Thymus (tissue), 11 donors: Measurements from ENCODE around the gene TLE4. TPM values are rescaled to one million over a fixed set of nuclear protein-coding genes. Genes with fewer than 3 reads are reported as not detected.
A peak's percentile ranks its signal among the peaks of the same experiment; 100 is the strongest.

Experiments
- DNase-seq, 9 donors: peaks; one replicate each; pipeline ENCODE4 v3.0.0-alpha.2; 2013; ENCODE audit warnings: low spot score in 9 of 9, low read depth in 6 of 9, missing footprints in 1 of 9
- H3K27ac ChIP-seq, 2 donors: one replicate each; pipeline ENCODE4 v1.5.1; 2013; ENCODE audit warnings: control low read depth in 1 of 2, low read depth in 1 of 2, low read length in 1 of 2, mild to moderate bottlenecking in 1 of 2, moderate library complexity in 1 of 2
- H3K27me3 ChIP-seq, 2 donors: one replicate each; pipeline ENCODE4 v1.5.1; 2013; ENCODE audit warnings: low read length in 1 of 2; ENCODE audit not compliant: control insufficient read depth in 2 of 2, insufficient read depth in 1 of 2
- H3K36me3 ChIP-seq, 2 donors: one replicate each; pipeline ENCODE4 v1.5.1; 2013; ENCODE audit warnings: low read length in 1 of 2, mild to moderate bottlenecking in 1 of 2, moderate library complexity in 1 of 2; ENCODE audit not compliant: control insufficient read depth in 2 of 2, insufficient read depth in 2 of 2
- H3K4me1 ChIP-seq, 2 donors: one replicate each; pipeline ENCODE4 v1.5.1; 2013; ENCODE audit warnings: low read length in 2 of 2; ENCODE audit not compliant: control insufficient read depth in 2 of 2, insufficient read depth in 2 of 2
- H3K4me3 ChIP-seq, 2 donors: one replicate each; pipeline ENCODE4 v1.5.1; 2013; ENCODE audit warnings: low read length in 2 of 2, control low read depth in 1 of 2, mild to moderate bottlenecking in 1 of 2
- H3K9me3 ChIP-seq, 2 donors: one replicate each; pipeline ENCODE4 v1.5.1; 2013; ENCODE audit warnings: low read length in 1 of 2, mild to moderate bottlenecking in 1 of 2; ENCODE audit not compliant: control insufficient read depth in 2 of 2, insufficient read depth in 1 of 2
- WGBS: extraction: QIAGEN DNeasy Blood & Tissue Kit; methylation state at CpG from one replicate; pipeline ENCODE4 v1.1.7; 2013; 5-methylcytosine and 5-hydroxymethylcytosine counted together
- polyA plus RNA-seq: library from polyadenylated mRNA; stranded (reverse); fragments of 200-250 nt; gene quantifications from one replicate; pipeline ENCODE4 v1.2.3, GENCODE V29; 2013
- total RNA-seq: library from RNA; stranded (reverse); fragments of 120-200 nt; gene quantifications from one replicate; pipeline ENCODE4 v1.2.4, GENCODE V29; 2013
- donor health status: healthy.

Gene TLE4
- total and polyA plus RNA-seq, 2 donors = 22.6 to 26.9 TPM

DNA sequence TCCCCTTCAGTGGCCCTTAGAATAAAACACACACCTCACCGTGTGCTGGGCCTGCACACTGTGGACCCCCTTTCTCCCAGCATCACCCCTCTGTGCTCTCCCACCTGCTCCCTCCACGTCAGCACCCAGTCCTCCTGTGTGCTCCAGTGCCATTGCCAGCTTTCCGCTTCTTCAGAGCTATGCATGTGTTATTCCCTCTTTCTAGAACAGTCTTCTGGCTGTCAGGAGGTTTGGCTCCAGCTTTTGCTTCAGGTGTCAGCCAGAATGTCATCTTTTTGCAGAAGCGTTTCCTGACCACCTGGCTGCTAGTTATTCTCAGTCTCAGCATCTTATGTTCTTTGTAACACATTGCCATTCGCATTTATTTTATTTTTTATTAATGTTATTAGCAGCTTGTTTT lies 119.7 kb downstream of the TLE4 start:
- DNase-seq = no peak
- Histone ChIP-seq H3K36me3 (peaks cover 3% of the 10 kb centered on the region in 2 donors), H3K27ac (no peak overlapping the region), H3K4me1 (peaks cover 6 to 9% of the 10 kb centered on the region in 2 donors), H3K27me3 (no peaks in the 10 kb centered on the region), H3K9me3 (no peaks in the 10 kb centered on the region), H3K4me3 (no peak overlapping the region)
- WGBS = 96% methylated on average over 5 of the region's 5 CpGs

DNA sequence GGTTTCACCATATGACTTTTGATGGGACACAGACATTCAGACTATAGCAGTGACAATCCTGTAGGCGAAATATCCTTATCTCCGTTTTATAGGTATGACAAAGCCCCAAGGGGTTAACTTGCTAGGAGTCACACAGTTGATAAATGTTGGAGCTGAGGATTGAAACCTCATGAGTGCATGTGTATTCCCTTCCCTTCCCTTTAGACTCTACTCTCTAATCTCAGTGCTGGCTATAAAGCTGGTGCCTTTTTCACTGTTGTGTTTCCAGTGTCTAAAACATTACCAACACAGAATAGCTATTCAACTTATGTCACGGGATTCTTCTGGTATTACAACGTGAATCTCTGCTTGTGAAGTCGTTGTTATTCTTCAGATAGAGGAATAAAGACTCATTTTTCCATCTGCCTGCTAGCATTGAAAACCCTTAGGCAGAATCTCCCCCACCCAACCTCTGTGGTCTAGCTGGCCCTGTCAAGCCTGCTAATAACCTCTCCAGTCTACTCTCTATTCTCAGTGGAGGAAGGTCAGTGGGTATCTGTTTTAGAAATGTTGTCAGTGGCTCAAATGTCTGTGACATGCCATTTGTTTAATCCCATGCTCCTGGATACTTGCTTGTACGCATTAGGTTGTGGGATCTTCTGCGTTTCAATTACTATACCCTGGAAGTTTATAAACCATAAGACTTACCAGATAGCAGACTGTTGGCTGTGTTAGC lies 121.2 kb downstream of the TLE4 start:
- Histone ChIP-seq H3K9me3 (no peaks in the 10 kb centered on the region), H3K27me3 (no peaks in the 10 kb centered on the region), H3K4me3 (no peak overlapping the region), H3K27ac (no peak overlapping the region), H3K36me3 (no peaks in the 10 kb centered on the region), H3K4me1 (peaks cover 6 to 9% of the 10 kb centered on the region in 2 donors)
- DNase-seq = no peak
- 90% methylated on average over 7 of the region's 7 CpGs for WGBS

DNA sequence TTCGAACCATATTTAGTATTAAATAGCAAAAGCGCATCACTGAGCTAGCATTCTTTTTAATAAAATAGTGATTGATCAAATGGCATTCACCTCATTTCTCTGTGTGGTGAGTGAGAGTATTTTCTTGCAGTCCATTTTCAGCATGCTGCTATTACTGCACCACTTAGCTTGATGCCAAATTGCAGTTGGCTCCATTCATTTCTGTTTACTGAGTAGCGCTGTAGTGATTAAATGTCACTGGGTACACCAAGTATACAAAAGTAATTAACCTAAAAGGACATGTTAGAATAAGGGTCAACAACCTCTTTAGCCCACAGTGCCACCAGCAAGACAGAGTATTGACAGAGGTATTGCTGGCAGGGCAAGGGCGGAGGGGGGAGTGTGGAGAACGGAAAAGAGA lies 122.0 kb downstream of the TLE4 start:
- H3K27ac ChIP-seq = no peak overlapping the region
- no peaks in the 10 kb centered on the region for H3K36me3 ChIP-seq
- WGBS = 97% methylated on average over 5 of the region's 5 CpGs
- H3K27me3 ChIP-seq = no peaks in the 10 kb centered on the region
- peaks cover 6 to 9% of the 10 kb centered on the region in 2 donors for H3K4me1 ChIP-seq
- no peak for DNase-seq
- H3K9me3 ChIP-seq = no peaks in the 10 kb centered on the region
- no peak overlapping the region for H3K4me3 ChIP-seq

DNA sequence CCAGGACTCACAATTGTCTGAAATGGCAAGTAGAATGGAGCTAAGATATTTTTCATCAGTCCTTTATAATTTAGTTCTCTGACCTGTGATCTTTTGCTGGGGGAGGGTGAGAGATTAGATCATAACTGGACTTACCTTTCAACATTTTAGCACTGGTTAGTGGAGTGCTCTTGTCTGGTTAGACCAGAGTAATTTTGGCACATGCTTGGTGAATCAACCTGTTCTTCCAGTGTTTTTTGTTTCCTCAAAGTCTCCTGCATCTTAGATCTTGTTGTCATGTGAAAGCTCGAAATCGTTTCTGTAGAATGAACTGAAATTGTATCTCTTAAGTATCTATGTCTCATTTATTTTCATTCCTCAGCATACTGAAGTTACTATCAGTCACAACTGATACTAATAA lies 122.4 kb downstream of the TLE4 start:
- DNase-seq = no peak
- H3K27me3 ChIP-seq = no peaks in the 10 kb centered on the region
- H3K4me3 ChIP-seq = no peak overlapping the region
- no peaks in the 10 kb centered on the region for H3K36me3 ChIP-seq
- H3K4me1 ChIP-seq = peaks cover 6 to 9% of the 10 kb centered on the region in 2 donors
- no peak overlapping the region for H3K27ac ChIP-seq
- no peaks in the 10 kb centered on the region for H3K9me3 ChIP-seq
- 95% methylated on average over 2 of the region's 2 CpGs for WGBS

DNA sequence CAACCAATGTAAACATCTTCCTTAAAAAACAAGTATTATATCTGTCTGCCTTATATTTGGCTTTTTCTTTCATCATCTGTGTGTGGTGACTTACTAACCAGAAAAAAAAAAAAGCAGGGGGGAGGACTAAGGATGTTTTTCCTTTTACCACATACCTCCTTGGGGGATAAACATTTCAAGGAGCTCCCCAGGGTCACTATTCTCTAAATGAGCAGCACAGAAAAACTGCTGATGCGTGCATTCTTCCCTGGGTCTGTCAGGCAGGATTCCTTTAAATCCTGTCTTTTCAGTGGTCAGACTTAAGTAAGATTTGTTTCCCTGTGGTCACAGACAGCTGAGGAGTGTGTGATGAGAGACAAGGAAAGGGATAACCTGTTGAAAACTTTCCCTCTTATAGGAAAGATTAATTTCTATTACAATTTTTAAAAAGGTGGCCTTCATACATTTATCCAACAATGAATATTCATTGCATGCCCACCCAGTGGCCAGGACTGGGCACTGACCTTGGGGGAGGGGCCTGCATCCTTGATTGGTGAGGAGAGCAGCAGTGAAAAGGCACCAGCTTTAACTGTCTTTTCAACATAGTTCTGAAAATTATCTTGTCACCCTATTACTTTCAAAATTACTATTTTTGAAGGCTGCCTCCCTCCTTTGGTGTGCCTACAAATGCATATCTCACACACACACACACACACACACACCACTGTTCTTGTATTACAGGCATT lies 123.1 kb downstream of the TLE4 start:
- DNase-seq = no peak
- WGBS = 94% methylated on average over 1 of the region's 1 CpG
- no peak overlapping the region for H3K4me3 ChIP-seq
- H3K27me3 ChIP-seq = no peaks in the 10 kb centered on the region
- no peaks in the 10 kb centered on the region for H3K36me3 ChIP-seq
- H3K9me3 ChIP-seq = no peaks in the 10 kb centered on the region
- no peak overlapping the region for H3K27ac ChIP-seq
- H3K4me1 ChIP-seq = peaks cover 6 to 9% of the 10 kb centered on the region in 2 donors

DNA sequence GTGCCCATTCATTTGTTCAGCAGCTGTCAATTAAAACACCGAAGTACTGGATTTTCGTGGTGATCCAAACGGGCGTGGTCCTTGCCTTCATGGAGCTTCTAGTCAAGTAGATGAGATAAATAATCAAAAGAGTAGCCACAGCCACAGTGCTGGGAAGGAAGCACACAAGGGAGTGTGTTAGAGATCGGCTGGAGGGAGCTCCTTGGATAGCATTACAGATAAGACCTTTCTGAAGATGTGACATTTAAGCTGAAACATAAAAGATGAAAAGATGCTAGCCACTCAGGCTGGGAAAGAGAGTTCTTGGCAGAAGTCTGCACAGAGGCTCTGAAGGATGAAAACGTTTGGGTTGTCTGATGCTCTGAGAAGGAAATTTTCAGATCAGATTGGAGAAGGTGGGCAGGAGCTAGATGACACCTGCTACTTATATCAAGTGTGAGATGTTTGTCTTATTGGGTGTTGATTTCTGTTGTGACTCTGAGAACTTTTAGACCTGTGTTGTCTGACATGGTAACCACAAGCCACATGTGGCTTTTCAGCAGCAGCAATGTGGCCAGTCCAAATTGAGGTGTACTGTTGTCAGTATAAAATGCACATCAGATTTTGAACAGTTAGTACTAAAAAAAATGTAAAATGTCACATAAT lies 123.9 kb downstream of the TLE4 start:
- no peaks in the 10 kb centered on the region for H3K27me3 ChIP-seq
- WGBS = 61% methylated on average over 6 of the region's 6 CpGs
- peaks cover 6 to 9% of the 10 kb centered on the region in 2 donors for H3K4me1 ChIP-seq
- H3K9me3 ChIP-seq = no peaks in the 10 kb centered on the region
- no peaks in the 10 kb centered on the region for H3K36me3 ChIP-seq
- H3K4me3 ChIP-seq = no peak overlapping the region
- H3K27ac ChIP-seq = no peak overlapping the region
- peak in 3 of 9 donors; percentile 15 to 50 (median 20) for DNase-seq

DNA sequence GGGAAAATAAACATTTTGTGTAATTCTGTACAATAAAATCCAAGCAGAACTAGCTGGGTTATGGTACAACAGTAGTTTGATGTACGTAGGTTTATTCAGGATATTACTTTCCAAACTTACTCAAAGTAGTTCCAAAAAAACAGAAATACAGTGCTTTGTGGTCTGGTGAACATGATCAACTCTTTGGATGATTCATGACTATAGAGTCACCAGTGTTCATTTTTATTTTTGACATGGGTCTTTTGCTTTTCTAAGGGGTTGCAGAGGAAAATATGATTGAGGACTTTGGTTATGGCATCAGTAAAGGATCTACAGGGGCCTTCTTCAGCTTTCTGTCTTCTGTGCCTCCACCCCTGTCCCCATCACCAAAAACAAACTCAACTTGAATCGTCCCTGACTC lies 127.2 kb downstream of the TLE4 start:
- Histone ChIP-seq H3K27me3 (no peaks in the 10 kb centered on the region), H3K9me3 (no peaks in the 10 kb centered on the region), H3K4me3 (no peak overlapping the region), H3K4me1 (peaks cover 6 to 9% of the 10 kb centered on the region in 2 donors), H3K36me3 (no peaks in the 10 kb centered on the region), H3K27ac (no peak overlapping the region)
- WGBS = 97% methylated on average over 2 of the region's 2 CpGs
- DNase-seq = no peak

DNA sequence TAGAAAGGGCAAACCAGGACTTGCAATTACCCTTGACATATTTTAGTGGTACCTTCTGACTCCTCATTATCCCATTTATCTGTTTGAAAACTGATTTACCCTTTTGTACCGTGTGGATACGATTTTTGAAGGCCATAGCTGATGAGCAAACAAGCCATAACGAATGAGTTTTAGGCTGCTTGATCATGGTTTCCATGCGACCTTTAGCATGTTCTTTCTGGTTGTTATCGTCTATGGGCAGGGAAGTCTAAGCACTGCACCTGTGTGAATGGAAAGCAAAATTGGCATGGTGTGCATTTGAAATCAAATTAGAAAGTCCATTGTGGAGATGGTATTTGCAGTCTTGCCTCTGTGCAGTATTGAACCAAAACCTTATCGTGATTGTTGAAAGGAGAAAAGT lies 127.7 kb downstream of the TLE4 start:
- peaks cover 6 to 7% of the 10 kb centered on the region in 2 donors for H3K4me1 ChIP-seq
- no peak for DNase-seq
- no peak overlapping the region for H3K4me3 ChIP-seq
- peaks cover 0 to 1% of the 10 kb centered on the region in 2 donors for H3K36me3 ChIP-seq
- 99% methylated on average over 6 of the region's 6 CpGs for WGBS
- no peaks in the 10 kb centered on the region for H3K9me3 ChIP-seq
- H3K27ac ChIP-seq = no peak overlapping the region
- no peaks in the 10 kb centered on the region for H3K27me3 ChIP-seq
